GM19099 (cell line): ENCODE data around the gene SGIP1.

Experiments
- POLR2A ChIP-seq: IDR thresholded peaks from 3 replicates; pipeline ENCODE4 v1.6.1; 2011; ENCODE audit warnings: low read depth; ENCODE audit not compliant: insufficient read length; ENCODE audit errors: extremely low read depth

The SGIP1 gene

GRCh38 chr1:66563941-66564630 lies 30.1 kb downstream of the SGIP1 start:
- no peak for TF ChIP-seq POLR2A

GRCh38 chr1:66570196-66570595 lies 36.2 kb downstream of the SGIP1 start:
- TF ChIP-seq POLR2A, result no peak

GRCh38 chr1:66571789-66572188 lies 37.8 kb downstream of the SGIP1 start:
- TF ChIP-seq POLR2A, result no peak

GRCh38 chr1:66575739-66576138 lies 41.8 kb downstream of the SGIP1 start:
- no peak for TF ChIP-seq POLR2A

GRCh38 chr1:66576645-66577044 lies 42.7 kb downstream of the SGIP1 start:
- TF ChIP-seq POLR2A, result no peak

- TF ChIP-seq POLR2A, result no peak
Observed at GRCh38 chr1:66578841-66579240, 44.9 kb downstream of the SGIP1 start.

- TF ChIP-seq POLR2A, result no peak
Observed at GRCh38 chr1:66580081-66580480, 46.1 kb downstream of the SGIP1 start.

- no peak for TF ChIP-seq POLR2A
Observed at GRCh38 chr1:66583021-66583420, 49.1 kb downstream of the SGIP1 start.

- TF ChIP-seq POLR2A, result no peak
Observed at GRCh38 chr1:66585002-66585401, 51.0 kb downstream of the SGIP1 start.

- no peak for TF ChIP-seq POLR2A
Observed at GRCh38 chr1:66589326-66589725, 55.4 kb downstream of the SGIP1 start.

GRCh38 chr1:66596191-66596590 lies 62.2 kb downstream of the SGIP1 start:
- TF ChIP-seq POLR2A, result no peak

- TF ChIP-seq POLR2A, result no peak
Observed at GRCh38 chr1:66597500-66597899, 63.5 kb downstream of the SGIP1 start.

- TF ChIP-seq POLR2A, result no peak
Observed at GRCh38 chr1:66598670-66599069, 64.7 kb downstream of the SGIP1 start.

- no peak for TF ChIP-seq POLR2A
Observed at GRCh38 chr1:66599346-66599745, 65.4 kb downstream of the SGIP1 start.

- TF ChIP-seq POLR2A, result no peak
Observed at GRCh38 chr1:66599899-66600737, 66.2 kb downstream of the SGIP1 start.

GRCh38 chr1:66605419-66605997 lies 71.6 kb downstream of the SGIP1 start:
- no peak for TF ChIP-seq POLR2A
